ENCODE data around the gene VWA5B2. TPM values are rescaled to one million over a fixed set of nuclear protein-coding genes. Genes with fewer than 3 reads are reported as not detected.

Gene VWA5B2
- total and polyA plus RNA-seq, 2 of the 13 experiments (the other 11 are each of a cell fraction or from before 2014, with no cell fraction given): 0.03 to 0.04 TPM

- peak; percentile 47; the same call in 1 of the 2 replicates for TF ChIP-seq ZBTB2 (CRISPR knock-in tag; IDR thresholded peaks at IDR 0.05; ENCODE audit: low read depth)
- no peak for TF ChIP-seq ZNF30 (CRISPR knock-in tag; IDR thresholded peaks at IDR 0.05)
- TF ChIP-seq SMC3 (IDR thresholded peaks at IDR 0.05; ENCODE audit: low read length): no peak
- TF ChIP-seq POGZ (CRISPR knock-in tag; IDR thresholded peaks at IDR 0.05): no peak; the same call in none of the 2 replicates
- TF ChIP-seq, protein P1, sequence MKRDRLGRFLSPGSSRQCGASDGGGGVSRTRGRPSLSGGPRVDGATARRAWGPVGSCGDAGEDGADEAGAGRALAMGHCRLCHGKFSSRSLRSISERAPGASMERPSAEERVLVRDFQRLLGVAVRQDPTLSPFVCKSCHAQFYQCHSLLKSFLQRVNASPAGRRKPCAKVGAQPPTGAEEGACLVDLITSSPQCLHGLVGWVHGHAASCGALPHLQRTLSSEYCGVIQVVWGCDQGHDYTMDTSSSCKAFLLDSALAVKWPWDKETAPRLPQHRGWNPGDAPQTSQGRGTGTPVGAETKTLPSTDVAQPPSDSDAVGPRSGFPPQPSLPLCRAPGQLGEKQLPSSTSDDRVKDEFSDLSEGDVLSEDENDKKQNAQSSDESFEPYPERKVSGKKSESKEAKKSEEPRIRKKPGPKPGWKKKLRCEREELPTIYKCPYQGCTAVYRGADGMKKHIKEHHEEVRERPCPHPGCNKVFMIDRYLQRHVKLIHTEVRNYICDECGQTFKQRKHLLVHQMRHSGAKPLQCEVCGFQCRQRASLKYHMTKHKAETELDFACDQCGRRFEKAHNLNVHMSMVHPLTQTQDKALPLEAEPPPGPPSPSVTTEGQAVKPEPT (CRISPR knock-in tag; IDR thresholded peaks at IDR 0.05; ENCODE audit: low read depth): no peak
- TF ChIP-seq ZNF468 (CRISPR knock-in tag; IDR thresholded peaks at IDR 0.05): no peak
- TF ChIP-seq, protein P2, sequence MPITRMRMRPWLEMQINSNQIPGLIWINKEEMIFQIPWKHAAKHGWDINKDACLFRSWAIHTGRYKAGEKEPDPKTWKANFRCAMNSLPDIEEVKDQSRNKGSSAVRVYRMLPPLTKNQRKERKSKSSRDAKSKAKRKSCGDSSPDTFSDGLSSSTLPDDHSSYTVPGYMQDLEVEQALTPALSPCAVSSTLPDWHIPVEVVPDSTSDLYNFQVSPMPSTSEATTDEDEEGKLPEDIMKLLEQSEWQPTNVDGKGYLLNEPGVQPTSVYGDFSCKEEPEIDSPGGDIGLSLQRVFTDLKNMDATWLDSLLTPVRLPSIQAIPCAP (CRISPR knock-in tag; IDR thresholded peaks at IDR 0.05; ENCODE audit: low read depth): no peak
- TF ChIP-seq ZNF597 (CRISPR knock-in tag; IDR thresholded peaks at IDR 0.05): no peak
- TF ChIP-seq PHF21A (CRISPR knock-in tag; IDR thresholded peaks at IDR 0.05): peak; percentile 67; the same call in 1 of the 2 replicates
- no peak for TF ChIP-seq RARA (CRISPR knock-in tag; IDR thresholded peaks at IDR 0.05)
- peak; percentile 87 for TF ChIP-seq ARNTL (CRISPR knock-in tag; IDR thresholded peaks at IDR 0.05)
- no peak for TF ChIP-seq ZNF83 (CRISPR knock-in tag; IDR thresholded peaks at IDR 0.05; ENCODE audit: borderline replicate concordance)
- TF ChIP-seq, protein P3, sequence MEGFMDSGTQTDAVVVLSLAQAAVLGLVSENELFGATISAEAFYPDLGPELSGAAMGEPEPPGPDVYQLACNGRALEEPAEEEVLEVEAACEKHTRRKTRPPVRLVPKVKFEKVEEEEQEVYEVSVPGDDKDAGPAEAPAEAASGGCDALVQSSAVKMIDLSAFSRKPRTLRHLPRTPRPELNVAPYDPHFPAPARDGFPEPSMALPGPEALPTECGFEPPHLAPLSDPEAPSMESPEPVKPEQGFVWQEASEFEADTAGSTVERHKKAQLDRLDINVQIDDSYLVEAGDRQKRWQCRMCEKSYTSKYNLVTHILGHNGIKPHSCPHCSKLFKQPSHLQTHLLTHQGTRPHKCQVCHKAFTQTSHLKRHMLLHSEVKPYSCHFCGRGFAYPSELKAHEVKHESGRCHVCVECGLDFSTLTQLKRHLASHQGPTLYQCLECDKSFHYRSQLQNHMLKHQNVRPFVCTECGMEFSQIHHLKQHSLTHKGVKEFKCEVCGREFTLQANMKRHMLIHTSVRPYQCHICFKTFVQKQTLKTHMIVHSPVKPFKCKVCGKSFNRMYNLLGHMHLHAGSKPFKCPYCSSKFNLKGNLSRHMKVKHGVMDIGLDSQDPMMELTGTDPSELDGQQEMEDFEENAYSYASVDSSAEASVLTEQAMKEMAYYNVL (CRISPR knock-in tag; IDR thresholded peaks at IDR 0.05; ENCODE audit: borderline replicate concordance): no peak
- no peak for TF ChIP-seq ZNF549 (CRISPR knock-in tag; IDR thresholded peaks at IDR 0.05)
- no peak for TF ChIP-seq TCF7 (IDR thresholded peaks at IDR 0.05; ENCODE audit: low read depth)
- TF ChIP-seq, protein P4, sequence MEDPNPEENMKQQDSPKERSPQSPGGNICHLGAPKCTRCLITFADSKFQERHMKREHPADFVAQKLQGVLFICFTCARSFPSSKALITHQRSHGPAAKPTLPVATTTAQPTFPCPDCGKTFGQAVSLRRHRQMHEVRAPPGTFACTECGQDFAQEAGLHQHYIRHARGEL (CRISPR knock-in tag; IDR thresholded peaks at IDR 0.05): no peak
- peak; percentile 85 for TF ChIP-seq ZFX (CRISPR knock-in tag; IDR thresholded peaks at IDR 0.05; ENCODE audit: low read depth)
- no peak for TF ChIP-seq PRPF4 (IDR thresholded peaks at IDR 0.05; ENCODE audit: low read depth, low read length, poor library complexity, severe bottlenecking)
- no peak for TF ChIP-seq SMAD9 (CRISPR knock-in tag; IDR thresholded peaks at IDR 0.05)
- no peak for TF ChIP-seq ZNF790 (CRISPR knock-in tag; IDR thresholded peaks at IDR 0.05; ENCODE audit: borderline replicate concordance)
- no peak; the same call in 1 of the 2 replicates for TF ChIP-seq PITX1 (CRISPR knock-in tag; IDR thresholded peaks at IDR 0.05)
- TF ChIP-seq MTA1 (CRISPR knock-in tag; IDR thresholded peaks at IDR 0.05; ENCODE audit: borderline replicate concordance): no peak
Measured at GRCh38 chr3:184249412-184250166, 20.2 kb downstream of the VWA5B2 start, which contains the start of gene EEF1AKMT4 (continued).

Measured in HepG2 (cell line).